GM23338 (cell line): Measurements from ENCODE around the gene TAF1D.

Source experiments
- CREB1 ChIP-seq: fragments of 250-450 bp; sonication (Bioruptor Pico); IDR thresholded peaks from 2 replicates; pipeline ENCODE4 v1.5.0; 2020; ENCODE audit warnings: low read depth, mild to moderate bottlenecking, moderate library complexity
- CTCF ChIP-seq, 2 experiments: fragments of 200-600 bp in 1 of 2; sonication (generic) in 1 of 2; conservative IDR thresholded peaks; 2 replicates each; pipeline versions ENCODE4 v1.5.1 to v1.6.1; 2016 to 2017; ENCODE audit warnings: antibody characterized with exemption in 2 of 2, low read depth in 2 of 2, mild to moderate bottlenecking in 2 of 2, moderate library complexity in 1 of 2
- EZH2phosphoT487 ChIP-seq: fragments of 200-600 bp; sonication (generic); IDR thresholded peaks from one replicate; pipeline ENCODE4 v1.8.1; 2018; ENCODE audit warnings: antibody characterized with exemption; ENCODE audit not compliant: unreplicated experiment
- NANOG ChIP-seq: IDR thresholded peaks from 2 replicates; pipeline ENCODE4 v1.6.1; 2016; ENCODE audit warnings: antibody characterized with exemption, borderline replicate concordance
- REST ChIP-seq: IDR thresholded peaks from one replicate; pipeline ENCODE4 v1.6.1; 2018; ENCODE audit warnings: antibody characterized with exemption; ENCODE audit not compliant: unreplicated experiment

GRCh38 chr11:93765551-93765950 lies 24.3 kb upstream of the TAF1D start:
- no peak for TF ChIP-seq NANOG
- TF ChIP-seq CTCF (conservative IDR thresholded peaks at IDR 0.05; ENCODE audit: low read depth in 2 of 2): no peak
- no peak for TF ChIP-seq REST
- no peak for TF ChIP-seq EZH2phosphoT487
- TF ChIP-seq CREB1: no peak
